Neuronal stem cell (in vitro differentiated cells): ENCODE results near the gene COTL1.
"Not testable (repeated sequence)": the region's sequence is repeated elsewhere in the genome, so short reads cannot be mapped to it uniquely, and the experiment has no call there.

Experiments used
- DNase-seq: peaks from one replicate; pipeline ENCODE4 v3.0.0-alpha.2; 2013; ENCODE audit warnings: low spot score
- H2AFZ ChIP-seq: one replicate; pipeline ENCODE4 v1.6.1; 2013; ENCODE audit warnings: mild to moderate bottlenecking, low read length, inconsistent platforms
- H2AK5ac ChIP-seq: 2 replicates; pipeline ENCODE4 v1.6.1; 2013; ENCODE audit warnings: low read depth, mild to moderate bottlenecking, inconsistent platforms, low read length, moderate library complexity, mixed read lengths
- H2BK120ac ChIP-seq: 2 replicates; pipeline ENCODE4 v1.6.1; 2013; ENCODE audit warnings: low read depth, mild to moderate bottlenecking, inconsistent platforms, low read length, moderate library complexity, mixed read lengths
- H2BK12ac ChIP-seq: one replicate; pipeline ENCODE4 v1.6.1; 2013; ENCODE audit warnings: low read length, inconsistent platforms
- H2BK15ac ChIP-seq: 2 replicates; pipeline ENCODE4 v1.6.1; 2013; ENCODE audit warnings: mild to moderate bottlenecking, low read length, inconsistent platforms, mixed read lengths
- H2BK5ac ChIP-seq: one replicate; pipeline ENCODE4 v1.6.1; 2013; ENCODE audit warnings: inconsistent platforms, mild to moderate bottlenecking, low read length, moderate library complexity
- H3K14ac ChIP-seq: one replicate; pipeline ENCODE4 v1.6.1; 2013; ENCODE audit warnings: low read length, inconsistent platforms
- H3K18ac ChIP-seq: 2 replicates; pipeline ENCODE4 v1.6.1; 2013; ENCODE audit warnings: low read length, inconsistent platforms
- H3K23ac ChIP-seq: 2 replicates; pipeline ENCODE4 v1.6.1; 2013; ENCODE audit warnings: low read depth, mild to moderate bottlenecking, mixed read lengths, low read length, inconsistent platforms; ENCODE audit not compliant: poor library complexity
- H3K27ac ChIP-seq: replicated peaks from 3 replicates; pipeline ENCODE4 v1.5.1; 2013; ENCODE audit warnings: low read length, inconsistent platforms
- H3K27me3 ChIP-seq, 3 experiments: 2 replicates each; pipeline ENCODE4 v1.6.1; 2013; ENCODE audit warnings: low read length in 3 of 3, mild to moderate bottlenecking in 2 of 3, inconsistent platforms in 1 of 3, low read depth in 1 of 3, mixed read lengths in 1 of 3, moderate library complexity in 1 of 3; ENCODE audit not compliant: control insufficient read depth in 3 of 3, insufficient read depth in 3 of 3
- H3K36me3 ChIP-seq, 2 donors: replicated peaks in 1 of 2; 2 replicates each; pipeline ENCODE4 v1.6.1; 2013; ENCODE audit warnings: low read length in 2 of 2; ENCODE audit not compliant: control insufficient read depth in 2 of 2, insufficient read depth in 2 of 2
- H3K4ac ChIP-seq: 2 replicates; pipeline ENCODE4 v1.6.1; 2013; ENCODE audit warnings: inconsistent platforms, mild to moderate bottlenecking, low read length, moderate library complexity
- H3K4me1 ChIP-seq, 2 donors: 1 replicate in 1 of 2; 2 replicates in 1 of 2; pipeline ENCODE4 v1.6.1; 2013; ENCODE audit warnings: low read length in 2 of 2, low read depth in 1 of 2; ENCODE audit not compliant: control insufficient read depth in 2 of 2, insufficient read depth in 1 of 2
- H3K4me2 ChIP-seq: one replicate; pipeline ENCODE4 v1.6.1; 2013; ENCODE audit warnings: mild to moderate bottlenecking, low read length, inconsistent platforms; ENCODE audit not compliant: insufficient read depth, poor library complexity, severe bottlenecking
- H3K4me3 ChIP-seq, 2 donors: 2 replicates each; pipeline ENCODE4 v1.5.1; 2013; ENCODE audit warnings: low read length in 2 of 2, mild to moderate bottlenecking in 2 of 2, inconsistent platforms in 1 of 2, moderate library complexity in 1 of 2
- H3K79me1 ChIP-seq: one replicate; pipeline ENCODE4 v1.6.1; 2013; ENCODE audit warnings: low read depth, mild to moderate bottlenecking, inconsistent platforms, low read length, moderate library complexity
- H3K9ac ChIP-seq: one replicate; pipeline ENCODE4 v1.6.1; 2013; ENCODE audit warnings: mild to moderate bottlenecking, low read depth, low read length, inconsistent platforms; ENCODE audit not compliant: poor library complexity
- H3K9me3 ChIP-seq, 2 donors: replicated peaks in 1 of 2; 2 replicates each; pipeline versions ENCODE3 to v1.6.1; 2013; ENCODE audit warnings: low read length in 2 of 2, mild to moderate bottlenecking in 2 of 2, inconsistent platforms in 1 of 2, low read depth in 1 of 2, mixed read lengths in 1 of 2, moderate library complexity in 1 of 2; ENCODE audit not compliant: control insufficient read depth in 2 of 2, insufficient read depth in 1 of 2
- H4K8ac ChIP-seq: one replicate; pipeline ENCODE4 v1.6.1; 2013; ENCODE audit warnings: low read depth, mild to moderate bottlenecking, inconsistent platforms, low read length, moderate library complexity
- H4K91ac ChIP-seq: one replicate; pipeline ENCODE4 v1.6.1; 2013; ENCODE audit warnings: low read length, low read depth, mild to moderate bottlenecking, inconsistent platforms; ENCODE audit not compliant: poor library complexity
- WGBS, 2 donors: extraction: QIAGEN DNeasy Blood & Tissue Kit; methylation state at CpG; one replicate each; pipeline ENCODE4 v1.1.7; 2013; ENCODE audit warnings: missing lambda C conversion rate in 2 of 2, mixed read lengths in 1 of 2; ENCODE audit not compliant: insufficient read length in 2 of 2, insufficient replicate concordance in 1 of 2; ENCODE audit errors: extremely low coverage in 2 of 2; 5-methylcytosine and 5-hydroxymethylcytosine counted together

The COTL1 gene

DNA sequence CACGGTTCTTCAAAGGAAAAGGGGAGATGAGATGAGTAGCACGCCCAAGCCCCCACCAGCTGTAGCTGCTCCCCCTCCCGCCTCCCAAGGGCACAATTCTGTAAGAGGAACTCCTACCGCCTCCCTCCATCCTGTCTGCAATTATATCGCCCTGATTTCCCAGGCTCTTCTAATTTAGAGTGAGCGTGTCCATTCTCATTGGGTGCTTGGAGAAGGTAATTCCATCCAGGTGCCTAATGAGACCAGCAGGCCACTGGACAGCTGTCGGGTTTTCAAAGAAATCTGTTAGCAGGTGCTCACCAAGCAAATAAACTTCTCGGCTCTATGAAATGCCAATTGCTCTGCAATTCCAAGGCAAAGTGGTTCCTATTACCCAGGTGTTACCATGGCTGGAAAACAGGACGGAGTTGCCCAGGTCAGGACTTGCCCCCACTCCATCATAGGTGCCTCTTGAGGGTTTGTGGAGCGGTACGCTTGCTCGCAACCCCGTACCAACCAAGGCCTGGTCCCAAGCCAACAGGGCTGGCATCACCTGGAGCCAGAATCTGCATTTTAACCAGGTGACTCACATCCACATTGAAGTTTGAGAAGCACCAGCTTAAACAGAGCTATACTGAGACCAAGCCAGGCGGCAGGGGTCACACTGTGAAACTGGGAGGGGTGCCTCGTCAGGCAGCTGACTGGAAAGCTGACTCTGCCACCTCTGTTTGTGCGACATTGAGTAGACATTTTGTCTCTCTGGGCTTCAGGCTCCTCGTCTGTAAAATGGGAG is 97.0 kb downstream of the COTL1 start:
- H3K4me2 ChIP-seq = no peak overlapping the region
- no peak overlapping the region for H4K91ac ChIP-seq
- peak overlapping the region; percentile 19 for H2BK120ac ChIP-seq
- peak overlapping the region; percentile 0 for H2BK5ac ChIP-seq
- peak overlapping the region; percentile 70 for H2AK5ac ChIP-seq
- H3K27ac ChIP-seq = no peak overlapping the region
- H3K36me3 ChIP-seq = no peaks in the 10 kb centered on the region
- WGBS, 2 donors = no CpG with 5 or more reads among the region's 17 CpGs
- no peak overlapping the region for H3K4ac ChIP-seq
- DNase-seq = no peak
- no peak overlapping the region for H3K9ac ChIP-seq
- no peak overlapping the region for H2BK15ac ChIP-seq
- no peaks in the 10 kb centered on the region for H3K27me3 ChIP-seq
- H2BK12ac ChIP-seq = no peak overlapping the region
- H3K79me1 ChIP-seq = no peaks in the 10 kb centered on the region
- no peak overlapping the region for H3K4me3 ChIP-seq
- no peak overlapping the region for H3K18ac ChIP-seq
- peaks cover 2 to 14% of the 10 kb centered on the region in 2 donors for H3K4me1 ChIP-seq
- no peak overlapping the region for H3K23ac ChIP-seq
- no peak overlapping the region for H2AFZ ChIP-seq
- no peak overlapping the region for H3K14ac ChIP-seq
- H3K9me3 ChIP-seq = no peaks in the 10 kb centered on the region
- H4K8ac ChIP-seq = no peak overlapping the region

DNA sequence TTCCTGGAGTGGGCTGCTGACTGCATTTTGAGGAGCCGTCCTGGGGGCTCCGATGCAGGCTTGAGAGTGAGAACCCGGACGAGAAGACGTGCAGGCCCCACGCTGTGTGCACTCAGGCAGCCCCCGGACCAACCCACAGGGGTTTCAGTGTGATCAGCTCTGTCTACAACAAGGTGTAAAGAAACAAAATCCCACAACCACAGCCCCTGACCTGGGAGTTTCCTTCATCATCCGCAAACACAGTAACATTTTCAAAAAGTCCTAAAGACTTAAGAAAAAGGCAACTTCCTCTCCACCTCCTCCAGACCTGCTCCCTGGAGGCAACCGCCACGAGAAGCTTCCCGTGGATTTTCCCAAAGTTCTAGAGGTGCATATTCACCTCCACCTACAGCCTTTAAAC is 98.0 kb downstream of the COTL1 start:
- Histone ChIP-seq H3K4me2 (no peak overlapping the region), H2BK15ac (no peak overlapping the region), H3K14ac (no peak overlapping the region), H3K4me1 (peaks cover 5 to 15% of the 10 kb centered on the region in 2 donors), H3K27ac (no peak overlapping the region), H2BK120ac (no peak overlapping the region), H3K9ac (no peak overlapping the region), H4K91ac (no peak overlapping the region), H2BK5ac (no peak overlapping the region), H2AK5ac (no peak overlapping the region), H3K9me3 (no peaks in the 10 kb centered on the region), H3K27me3 (no peaks in the 10 kb centered on the region), H3K36me3 (no peaks in the 10 kb centered on the region), H4K8ac (no peak overlapping the region), H3K4me3 (no peak overlapping the region), H3K18ac (no peak overlapping the region), H3K4ac (no peak overlapping the region), H3K23ac (no peak overlapping the region), H2AFZ (peak overlapping the region; percentile 75), H3K79me1 (no peaks in the 10 kb centered on the region), H2BK12ac (no peak overlapping the region)
- no CpG with 5 or more reads among the region's 11 CpGs for WGBS, 2 donors
- no peak for DNase-seq

DNA sequence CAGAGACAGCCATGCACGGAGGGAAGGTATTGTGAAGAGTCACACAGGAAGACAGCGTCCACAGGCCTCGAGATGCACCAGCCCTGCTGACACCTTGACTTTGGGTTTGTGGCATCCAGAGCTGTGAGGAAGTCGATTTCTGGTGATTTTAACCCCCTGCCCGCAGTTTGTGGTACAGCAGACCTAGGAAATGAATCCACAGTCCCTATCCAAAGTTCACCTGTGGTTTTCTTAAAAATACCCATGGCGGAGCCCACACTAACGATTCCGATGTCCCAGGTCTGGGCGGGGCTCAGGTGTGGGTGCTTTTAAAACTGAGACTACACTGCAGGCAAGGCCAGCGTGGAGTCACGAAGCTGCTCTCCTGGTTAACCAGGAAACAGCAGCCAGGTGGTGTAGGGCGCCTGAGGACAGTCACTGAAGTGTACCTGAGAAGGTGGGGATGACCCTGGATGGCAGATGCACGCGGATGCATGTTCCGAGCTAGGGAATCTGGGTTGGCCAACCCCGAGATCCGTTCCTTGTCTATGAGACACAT is 99.0 kb downstream of the COTL1 start:
- Histone ChIP-seq H3K27ac (no peak overlapping the region), H2BK15ac (peak overlapping the region; percentile 87), H3K27me3 (no peaks in the 10 kb centered on the region), H3K14ac (peak overlapping the region; percentile 61), H3K4me1 (peaks cover 11 to 17% of the 10 kb centered on the region in 2 donors), H3K9ac (no peak overlapping the region), H2BK12ac (no peak overlapping the region), H3K79me1 (no peaks in the 10 kb centered on the region), H3K4me2 (no peak overlapping the region), H3K23ac (no peak overlapping the region), H2AK5ac (peak overlapping the region; percentile 56), H3K4ac (no peak overlapping the region), H4K91ac (no peak overlapping the region), H3K9me3 (no peaks in the 10 kb centered on the region), H2BK120ac (no peak overlapping the region), H2AFZ (no peak overlapping the region), H3K4me3 (no peak overlapping the region), H3K18ac (peak overlapping the region; percentile 62), H4K8ac (no peak overlapping the region), H2BK5ac (no peak overlapping the region), H3K36me3 (no peaks in the 10 kb centered on the region)
- no CpG with 5 or more reads among the region's 17 CpGs for WGBS, 2 donors
- no peak for DNase-seq

DNA sequence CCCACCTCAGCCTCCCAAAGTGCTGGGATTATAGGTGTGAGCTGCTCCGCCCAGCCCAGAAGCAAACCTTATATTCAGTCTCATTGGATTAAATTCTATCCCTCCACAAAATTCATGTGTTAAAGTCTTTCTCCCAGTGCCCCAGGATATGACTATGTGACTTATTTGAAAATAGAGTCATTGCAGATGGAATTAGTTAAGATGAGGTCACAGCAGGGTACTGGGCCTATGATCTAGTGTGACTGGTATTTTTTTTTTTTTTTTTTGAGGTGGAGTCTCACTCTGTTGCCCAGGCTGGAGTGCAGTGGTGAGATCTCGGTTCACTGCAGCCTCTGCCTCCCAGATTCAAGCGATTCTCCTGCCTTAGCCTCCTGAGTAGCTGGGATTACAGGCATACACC is 99.7 kb downstream of the COTL1 start:
- not testable (repeated sequence) for H3K27ac ChIP-seq, H2BK5ac ChIP-seq, H4K91ac ChIP-seq, H3K4ac ChIP-seq, H3K9me3 ChIP-seq, H3K9ac ChIP-seq, H4K8ac ChIP-seq, H2AFZ ChIP-seq, H3K36me3 ChIP-seq, H3K27me3 ChIP-seq, H3K79me1 ChIP-seq, H2AK5ac ChIP-seq, H3K4me2 ChIP-seq, H3K14ac ChIP-seq, H3K4me3 ChIP-seq, H2BK15ac ChIP-seq, H2BK120ac ChIP-seq, H2BK12ac ChIP-seq, DNase-seq, H3K18ac ChIP-seq, H3K23ac ChIP-seq
- no CpG with 5 or more reads among the region's 3 CpGs for WGBS, 2 donors
- H3K4me1 ChIP-seq = peaks cover 12 to 17% of the 10 kb centered on the region in 2 donors
